PC-3 (cell line): ENCODE measurements around the gene MRPS22. TPM values are rescaled to one million over a fixed set of nuclear protein-coding genes. Genes with fewer than 3 reads are reported as not detected.

ENCODE experiments used
- ATAC-seq: fragments of 200-7000 bp; cut with Tn5 transposase; 2 replicates; pipeline ENCODE4 v1.9.1; 2020; ENCODE audit warnings: mild to moderate bottlenecking, moderate library complexity
- BruUV-seq: library from RNA; stranded (reverse); fragments of 400-500 nt; replicated peaks from 2 replicates; lab custom pipeline; 2021; lab: Mats Ljungman, UMichigan
- CTCF ChIA-PET: fragments of 300-600 bp; sonication (Branson Sonifier 250); formaldehyde crosslinking; loops from one replicate; lab custom pipeline; 2022; ENCODE audit warnings: antibody characterized with exemption; lab: Charles Lee
- POLR2A ChIA-PET: fragments of 300-600 bp; sonication (Branson Sonifier 250); formaldehyde crosslinking; loops from one replicate; lab custom pipeline; 2022; ENCODE audit warnings: antibody characterized with exemption; ENCODE audit not compliant: unreplicated experiment; lab: Charles Lee
- DNase-seq: peaks from one replicate; pipeline ENCODE4 v3.0.0-alpha.2; 2015
- H2AFZ ChIP-seq: fragments of 300-600 bp; sonication (generic); 2 replicates; pipeline ENCODE4 v1.6.0; 2016; ENCODE audit warnings: antibody characterized with exemption, low read length
- H3F3A ChIP-seq: fragments of 300-600 bp; sonication (generic); one replicate; pipeline ENCODE4 v1.6.0; 2017; ENCODE audit warnings: antibody characterized with exemption, low read length, control low read depth, mild to moderate bottlenecking; ENCODE audit not compliant: unreplicated experiment
- H3K27ac ChIP-seq: fragments of 300-600 bp; sonication (generic); 2 replicates; pipeline ENCODE4 v1.5.1; 2016; ENCODE audit warnings: mild to moderate bottlenecking, low read length
- H3K27me3 ChIP-seq: fragments of 300-600 bp; sonication (generic); 2 replicates; pipeline ENCODE4 v1.6.1; 2016; ENCODE audit warnings: low read length, mixed read lengths
- H3K36me3 ChIP-seq: fragments of 300-600 bp; sonication (generic); 2 replicates; pipeline ENCODE4 v1.6.1; 2016; ENCODE audit warnings: low read depth, mixed run types, low read length, mixed read lengths
- H3K4me1 ChIP-seq: fragments of 300-600 bp; sonication (generic); 2 replicates; pipeline ENCODE4 v1.5.1; 2016; ENCODE audit warnings: low read length; ENCODE audit not compliant: insufficient read depth
- H3K4me2 ChIP-seq: fragments of 300-600 bp; sonication (generic); 2 replicates; pipeline ENCODE4 v1.6.0; 2016; ENCODE audit warnings: low read length
- H3K4me3 ChIP-seq: fragments of 300-600 bp; sonication (generic); 2 replicates; pipeline ENCODE4 v1.5.1; 2016; ENCODE audit warnings: mild to moderate bottlenecking, low read length, mixed read lengths
- H3K79me2 ChIP-seq: fragments of 300-600 bp; sonication (generic); 2 replicates; pipeline ENCODE4 v1.6.1; 2017; ENCODE audit warnings: low read length, mixed read lengths
- H3K9ac ChIP-seq: fragments of 300-600 bp; sonication (generic); 2 replicates; pipeline ENCODE4 v1.6.0; 2016; ENCODE audit warnings: mild to moderate bottlenecking, low read length
- H3K9me2 ChIP-seq: fragments of 300-600 bp; sonication (generic); replicated peaks from 2 replicates; pipeline ENCODE4 v1.6.1; 2016; ENCODE audit warnings: mixed run types, low read length, mixed read lengths
- H3K9me3 ChIP-seq: fragments of 300-600 bp; sonication (generic); 2 replicates; pipeline ENCODE4 v1.6.1; 2016; ENCODE audit warnings: low read length, mixed read lengths
- H4K20me1 ChIP-seq: fragments of 300-600 bp; sonication (generic); 2 replicates; pipeline ENCODE4 v1.6.1; 2016; ENCODE audit warnings: low read length, mixed read lengths
- CTCF ChIP-seq: fragments of 300-600 bp; sonication (generic); conservative IDR thresholded peaks from 2 replicates; pipeline ENCODE4 v1.5.1; 2017; ENCODE audit warnings: antibody characterized with exemption, low read depth, mild to moderate bottlenecking, low read length
- EZH2 ChIP-seq: fragments of 300-600 bp; sonication (generic); IDR thresholded peaks from one replicate; pipeline ENCODE4 v1.6.1; 2017; ENCODE audit warnings: antibody characterized with exemption, mild to moderate bottlenecking, low read length; ENCODE audit not compliant: unreplicated experiment
- EZH2phosphoT487 ChIP-seq: fragments of 300-600 bp; sonication (generic); IDR thresholded peaks from 2 replicates; pipeline ENCODE4 v1.6.1; 2018; ENCODE audit warnings: mild to moderate bottlenecking, antibody characterized with exemption, low read length, borderline replicate concordance
- intact Hi-C: fragments of 100-400 bp; cut with micrococcal nuclease; formaldehyde crosslinking; loops from 2 replicates; pipeline ENCODE4 v1.9.0; 2023
- total RNA-seq: library from RNA; depleted of rRNA; stranded (reverse); fragments of >200 nt; gene quantifications from 2 replicates; pipeline ENCODE4 v1.2.3, GENCODE V29; 2014

Gene MRPS22
- total RNA-seq, 1 experiment from 2014 or later, result 73.3 TPM

GRCh38 chr3:139364549-139364948, 20.7 kb downstream of the MRPS22 start:
- H3K27me3 ChIP-seq, result no peaks in the 10 kb centered on the region
- ChIA-PET POLR2A (no interaction called here), CTCF (no interaction called here)
- H3K36me3 ChIP-seq, result peaks cover 55% of the 10 kb centered on the region
- intact Hi-C loops, result no loop called here
- H3K79me2 ChIP-seq, result no peaks in the 10 kb centered on the region
- DNase-seq (no peak), ATAC-seq (no peak)
- H3K4me2 ChIP-seq, result no peak overlapping the region
- TF ChIP-seq EZH2 (no peak), EZH2phosphoT487 (no peak), CTCF (no peak)
- H3K4me1 ChIP-seq, result no peaks in the 10 kb centered on the region
- no peaks in the 10 kb centered on the region for H3K9me3 ChIP-seq
- no peak overlapping the region for H3K9ac ChIP-seq
- no peak overlapping the region for H2AFZ ChIP-seq
- no peak overlapping the region for H3K4me3 ChIP-seq
- no peaks in the 10 kb centered on the region for H3K9me2 ChIP-seq
- no peak overlapping the region for H3K27ac ChIP-seq
- H4K20me1 ChIP-seq, result no peaks in the 10 kb centered on the region
- BruUV-seq, result no TSS peak
- H3F3A ChIP-seq, result no peaks in the 10 kb centered on the region

- BruUV-seq, result no TSS peak
- DNase-seq (no peak), ATAC-seq (no peak)
- Histone ChIP-seq H3K4me3 (no peak overlapping the region), H3K9me3 (no peaks in the 10 kb centered on the region), H3F3A (no peaks in the 10 kb centered on the region), H2AFZ (no peak overlapping the region), H3K79me2 (0 out of 2 replicates have a peak, but pooled peaks cover under 1% of the 10 kb centered on the region), H4K20me1 (no peaks in the 10 kb centered on the region), H3K4me1 (no peaks in the 10 kb centered on the region), H3K27me3 (no peaks in the 10 kb centered on the region), H3K36me3 (peaks cover 72% of the 10 kb centered on the region), H3K9ac (no peak overlapping the region), H3K27ac (no peak overlapping the region), H3K9me2 (no peaks in the 10 kb centered on the region), H3K4me2 (no peak overlapping the region)
- CTCF ChIA-PET, result no interaction called here
- intact Hi-C loops, result no loop called here
- POLR2A ChIA-PET, result no interaction called here
- no peak for TF ChIP-seq EZH2phosphoT487
- no peak for TF ChIP-seq CTCF
- no peak for TF ChIP-seq EZH2
These were observed 30.3 kb downstream of the MRPS22 start for GRCh38 chr3:139374099-139374498.

GRCh38 chr3:139377378-139377777, 33.6 kb downstream of the MRPS22 start:
- ATAC-seq (no peak), DNase-seq (no peak)
- Histone ChIP-seq H3K27me3 (no peaks in the 10 kb centered on the region), H3K36me3 (peaks cover 49% of the 10 kb centered on the region), H3K27ac (no peak overlapping the region), H3K4me3 (no peak overlapping the region), H2AFZ (no peak overlapping the region), H3K4me1 (no peaks in the 10 kb centered on the region), H4K20me1 (no peaks in the 10 kb centered on the region), H3K79me2 (peaks cover 18% of the 10 kb centered on the region), H3F3A (no peaks in the 10 kb centered on the region), H3K4me2 (no peak overlapping the region), H3K9me3 (no peaks in the 10 kb centered on the region), H3K9ac (no peak overlapping the region), H3K9me2 (no peaks in the 10 kb centered on the region)
- ChIA-PET POLR2A (no interaction called here), CTCF (no interaction called here)
- BruUV-seq, result no TSS peak
- TF ChIP-seq CTCF (no peak), EZH2 (no peak), EZH2phosphoT487 (no peak)
- intact Hi-C loops, result no loop called here
